Common myeloid progenitor, CD34-positive (primary cell): ENCODE data around the gene SLC35E1.
"Not testable (repeated sequence)": the region's sequence is repeated elsewhere in the genome, so short reads cannot be mapped to it uniquely, and the experiment has no call there.

Source experiments
- CTCF ChIA-PET: fragments of 350-600 bp; sonication (Branson Sonifier 250); formaldehyde crosslinking; loops from one replicate; lab custom pipeline; 2021; ENCODE audit warnings: antibody characterized with exemption; lab: Charles Lee
- POLR2A ChIA-PET: fragments of 350-600 bp; sonication (Branson Sonifier 250); formaldehyde crosslinking; loops from one replicate; lab custom pipeline; 2021; ENCODE audit warnings: antibody characterized with exemption; lab: Charles Lee
- DNase-seq, 3 donors: peaks; one replicate each; pipeline versions ENCODE4 v3.0.0 to v3.0.0-alpha.2; 2013
- H3K27ac ChIP-seq, 2 experiments: 1 replicate in 1 of 2; 2 replicates in 1 of 2; pipeline ENCODE4 v1.7.0; 2013; ENCODE audit warnings: inconsistent platforms in 2 of 2, low read length in 2 of 2, mild to moderate bottlenecking in 2 of 2, low read depth in 1 of 2, moderate library complexity in 1 of 2; ENCODE audit not compliant: severe bottlenecking in 2 of 2, insufficient read depth in 1 of 2, poor library complexity in 1 of 2
- H3K27me3 ChIP-seq, 5 experiments: replicated peaks in 2 of 5; 1 replicate in 3 of 5; 2 replicates in 2 of 5; pipeline versions ENCODE4 v1.6.1 to v1.7.0; 2013; ENCODE audit warnings: low read length in 4 of 5, mild to moderate bottlenecking in 2 of 5, moderate library complexity in 2 of 5, inconsistent platforms in 1 of 5; ENCODE audit not compliant: insufficient read depth in 5 of 5, control insufficient read depth in 4 of 5
- H3K36me3 ChIP-seq, 4 experiments: 1 replicate in 2 of 4; 2 replicates in 2 of 4; pipeline versions ENCODE4 v1.6.1 to v1.7.0; 2013; ENCODE audit warnings: low read length in 3 of 4, control low read depth in 1 of 4, mild to moderate bottlenecking in 1 of 4; ENCODE audit not compliant: control insufficient read depth in 4 of 4, insufficient read depth in 4 of 4
- H3K4me1 ChIP-seq, 4 experiments: 1 replicate in 3 of 4; 2 replicates in 1 of 4; pipeline versions ENCODE4 v1.6.1 to v1.7.1; 2013; ENCODE audit warnings: low read length in 3 of 4, mild to moderate bottlenecking in 3 of 4, control low read depth in 1 of 4, inconsistent platforms in 1 of 4, moderate library complexity in 1 of 4; ENCODE audit not compliant: control insufficient read depth in 4 of 4, insufficient read depth in 4 of 4; ENCODE audit errors: control extremely low read depth in 1 of 4
- H3K4me3 ChIP-seq, 7 experiments: 1 replicate in 4 of 7; 2 replicates in 3 of 7; pipeline versions ENCODE4 v1.5.1 to v1.7.0; 2013; ENCODE audit warnings: mild to moderate bottlenecking in 7 of 7, low read length in 6 of 7, moderate library complexity in 6 of 7, inconsistent platforms in 2 of 7, low read depth in 2 of 7, control low read depth in 1 of 7; ENCODE audit not compliant: insufficient read depth in 4 of 7, control insufficient read depth in 1 of 7; ENCODE audit errors: extremely low read depth in 1 of 7
- H3K9me3 ChIP-seq, 5 experiments: 1 replicate in 4 of 5; 2 replicates in 1 of 5; pipeline versions ENCODE4 v1.6.1 to v1.7.1; 2013; ENCODE audit warnings: low read length in 4 of 5, mild to moderate bottlenecking in 2 of 5, inconsistent platforms in 1 of 5, low read depth in 1 of 5, moderate library complexity in 1 of 5; ENCODE audit not compliant: control insufficient read depth in 4 of 5, insufficient read depth in 2 of 5; ENCODE audit errors: control extremely low read depth in 1 of 5
- WGBS: methylation state at CpG from one replicate; pipeline ENCODE4 v1.1.5; 2013; ENCODE audit not compliant: insufficient coverage; 5-methylcytosine and 5-hydroxymethylcytosine counted together

SLC35E1 gene

DNA sequence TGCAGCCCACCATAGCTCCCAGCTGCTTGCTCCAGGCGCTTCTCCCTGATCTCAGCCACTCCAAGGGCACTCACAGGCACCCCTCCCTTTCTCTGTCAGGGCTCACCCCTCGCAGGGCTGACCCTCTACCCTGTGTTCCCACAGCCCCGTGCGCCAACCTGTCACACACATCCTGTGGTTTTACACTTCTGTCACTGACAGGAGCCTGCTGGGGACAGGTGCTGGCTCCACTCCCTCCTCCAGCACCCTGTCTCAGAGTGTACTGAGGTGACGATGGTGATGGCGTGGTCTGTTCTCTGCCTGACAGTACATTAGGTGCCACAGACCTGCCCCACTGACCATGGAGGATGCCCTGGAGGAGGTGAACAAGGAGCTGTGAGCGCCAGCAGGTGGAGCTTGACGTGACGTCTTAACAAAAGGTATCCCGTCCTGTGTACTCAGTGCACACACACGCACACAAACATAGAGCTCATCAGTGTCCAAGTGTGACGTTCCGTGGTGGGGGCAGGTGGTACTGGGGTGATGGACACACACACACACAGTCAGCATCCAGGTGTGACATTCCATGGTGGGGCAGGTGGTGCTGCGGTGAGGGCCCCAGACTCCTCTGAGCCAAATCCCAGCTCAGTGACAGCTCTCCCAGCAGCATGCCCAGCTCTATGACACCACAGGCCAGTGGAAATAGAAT is 55.1 kb downstream of the SLC35E1 start:
- CTCF ChIA-PET: interaction anchor here (1.1 to 2.3 kb wide), 3 partner anchors 17 to 67 kb away, joined by 3 to 7 read pairs (median 3); no protein-coding TSS in a partner anchor
- POLR2A ChIA-PET: no interaction called here
- H3K9me3 ChIP-seq: no peaks in the 10 kb centered on the region
- WGBS: 58% methylated on average over 8 of the region's 14 CpGs
- no peaks in the 10 kb centered on the region for H3K4me1 ChIP-seq
- H3K4me3 ChIP-seq: no peak overlapping the region
- H3K27ac ChIP-seq: no peak overlapping the region
- no peak for DNase-seq
- H3K36me3 ChIP-seq: peaks cover 3 to 74% (median 60%) of the 10 kb centered on the region in 4 experiments
- no peaks in the 10 kb centered on the region for H3K27me3 ChIP-seq

DNA sequence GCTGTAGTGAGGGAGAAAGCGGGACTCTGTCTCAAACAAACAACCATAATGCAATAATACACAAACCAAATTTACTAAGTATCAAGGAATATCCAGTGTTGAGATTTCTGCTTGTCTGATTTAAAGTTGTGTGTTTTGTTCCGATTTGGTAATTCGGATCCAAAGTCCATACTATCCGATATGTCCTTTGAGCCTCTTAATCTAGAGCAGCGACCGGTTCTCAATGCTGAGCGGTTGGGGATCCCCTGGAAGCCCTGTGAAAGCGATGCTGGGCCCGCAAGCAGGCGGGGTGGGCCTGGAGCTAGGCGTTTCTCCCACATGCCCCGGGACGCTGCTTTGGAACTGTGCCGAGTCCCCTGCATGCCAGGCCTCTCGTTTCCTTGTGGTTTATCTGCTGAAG is 55.8 kb downstream of the SLC35E1 start:
- Histone ChIP-seq H3K27ac (no peak overlapping the region), H3K4me1 (no peaks in the 10 kb centered on the region), H3K27me3 (no peaks in the 10 kb centered on the region), H3K9me3 (no peaks in the 10 kb centered on the region), H3K36me3 (peaks cover 3 to 70% (median 57%) of the 10 kb centered on the region in 4 experiments), H3K4me3 (no peak overlapping the region)
- ChIA-PET CTCF (interaction anchor here (0.7 to 2.3 kb wide), 4 partner anchors 18 to 84 kb away, joined by 3 to 7 read pairs (median 3); no protein-coding TSS in a partner anchor), POLR2A (no interaction called here)
- no peak for DNase-seq
- 96% methylated on average over 13 of the region's 15 CpGs for WGBS

DNA sequence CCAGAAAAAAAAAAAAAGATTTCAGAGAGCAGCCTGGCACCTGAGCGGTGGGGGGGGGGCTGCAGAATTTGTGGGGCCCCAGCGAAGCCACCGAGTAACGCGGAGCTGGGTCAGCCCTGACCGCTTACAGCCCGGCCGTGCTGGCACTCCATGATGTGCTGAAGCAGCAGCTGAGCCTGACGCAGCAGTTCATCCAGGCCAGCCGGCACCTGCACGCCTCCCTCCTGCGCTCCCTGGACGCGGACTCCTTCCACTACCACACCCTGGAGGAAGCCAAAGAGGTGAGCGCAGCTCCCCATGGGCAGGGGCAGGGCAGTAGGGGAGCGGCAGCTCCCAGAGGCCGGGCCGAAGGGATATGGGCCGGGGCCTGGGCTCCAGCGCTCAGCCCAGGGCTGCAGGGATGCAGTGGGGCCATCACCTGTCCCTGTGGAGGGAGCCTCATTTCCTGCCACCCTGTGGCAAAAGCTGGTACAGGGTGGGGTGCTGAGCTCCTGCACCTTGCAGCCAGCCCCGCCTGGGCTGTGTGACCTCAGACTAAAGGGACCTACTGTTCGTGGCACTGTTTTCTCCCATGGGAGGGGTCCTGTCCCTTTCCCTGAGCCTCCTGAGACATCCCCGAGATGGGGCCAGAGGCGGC is 57.7 kb downstream of the SLC35E1 start:
- H3K4me3 ChIP-seq: no peak overlapping the region
- WGBS: 95% methylated on average over 23 of the region's 24 CpGs
- no peak overlapping the region for H3K27ac ChIP-seq
- H3K4me1 ChIP-seq: no peaks in the 10 kb centered on the region
- ChIA-PET CTCF (interaction anchor here (1.6 kb wide), 1 partner anchor 15 kb away, joined by 3 read pairs; no protein-coding TSS in a partner anchor), POLR2A (interaction anchor here (0.7 kb wide), 1 partner anchor 25 kb away, joined by 4 read pairs; no protein-coding TSS in a partner anchor)
- peaks cover 3 to 55% (median 44%) of the 10 kb centered on the region in 4 experiments for H3K36me3 ChIP-seq
- H3K27me3 ChIP-seq: no peaks in the 10 kb centered on the region
- no peaks in the 10 kb centered on the region for H3K9me3 ChIP-seq
- DNase-seq: no peak

DNA sequence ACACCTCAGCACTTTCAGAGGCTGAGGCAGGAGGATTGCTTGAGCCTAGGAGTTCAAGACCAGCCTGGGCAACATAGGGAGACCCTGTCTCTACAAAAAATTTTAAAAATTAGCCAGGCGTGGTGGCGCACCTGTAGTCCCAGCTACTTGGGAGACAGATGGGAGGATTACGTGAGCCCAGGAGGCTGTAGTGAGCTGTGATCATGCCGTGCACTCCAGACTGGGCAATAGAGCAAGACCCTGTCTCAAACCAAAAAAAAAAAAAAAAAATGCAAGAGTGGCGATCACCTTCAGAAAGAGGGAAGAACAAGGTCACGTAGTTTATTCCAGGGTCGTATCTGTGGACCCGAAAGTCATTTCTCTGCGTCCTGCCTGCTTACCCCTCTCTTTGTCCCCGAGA is 59.6 kb downstream of the SLC35E1 start:
- peaks cover 3 to 45% (median 30%) of the 10 kb centered on the region in 4 experiments for H3K36me3 ChIP-seq
- H3K27ac ChIP-seq, H3K4me1 ChIP-seq, CTCF ChIA-PET, H3K9me3 ChIP-seq, H3K4me3 ChIP-seq, H3K27me3 ChIP-seq, DNase-seq: not testable (repeated sequence)
- POLR2A ChIA-PET: interaction anchor here (0.7 kb wide), 1 partner anchor 25 kb away, joined by 4 read pairs; no protein-coding TSS in a partner anchor
- WGBS: 97% methylated on average over 10 of the region's 10 CpGs

DNA sequence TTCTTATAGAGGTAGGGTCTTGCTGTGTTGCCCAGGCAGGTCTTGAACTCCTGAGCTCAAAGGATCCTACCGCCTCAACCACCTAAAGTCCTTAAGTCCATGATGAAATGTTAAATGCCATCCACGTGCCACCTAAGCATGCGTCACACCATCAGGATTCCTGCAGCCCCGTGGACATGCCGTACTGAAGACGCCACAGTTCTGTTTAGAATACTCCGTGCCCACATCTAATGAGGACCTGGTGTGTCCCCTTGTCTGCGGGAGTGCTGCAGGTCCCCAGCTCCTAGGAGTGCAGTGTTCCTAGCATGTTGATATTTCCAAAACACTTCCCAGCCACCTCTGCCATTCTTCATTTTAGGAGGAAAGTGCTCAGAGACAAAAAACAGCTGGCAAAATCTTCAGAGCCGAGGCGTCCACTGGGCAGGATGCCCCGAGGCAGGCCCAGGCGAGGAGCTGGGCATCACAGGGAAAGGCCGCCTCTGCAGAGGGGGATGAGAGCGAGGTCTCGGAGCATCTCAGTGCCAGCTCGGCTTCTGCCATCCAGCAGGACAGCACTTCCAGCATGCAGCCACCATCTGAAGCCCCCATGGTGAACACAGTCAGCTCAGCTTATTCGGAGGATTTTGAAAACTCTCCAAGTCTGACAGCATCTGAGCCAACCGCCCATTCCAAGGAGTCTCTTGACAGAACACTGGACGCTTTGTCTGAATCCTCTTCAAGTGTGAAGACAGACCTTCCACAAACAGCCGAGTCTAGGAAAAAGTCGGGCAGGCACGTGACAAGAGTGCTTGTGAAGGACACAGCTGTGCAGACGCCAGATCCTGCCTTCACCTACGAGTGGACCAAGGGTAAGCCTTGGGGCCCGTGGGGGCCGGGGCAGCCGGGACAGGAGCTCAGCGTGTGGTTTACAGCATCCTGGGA is 62.8 kb downstream of the SLC35E1 start:
- Histone ChIP-seq H3K4me1 (no peaks in the 10 kb centered on the region), H3K27me3 (no peaks in the 10 kb centered on the region), H3K27ac (no peak overlapping the region), H3K36me3 (peaks cover 0 to 32% (median 20%) of the 10 kb centered on the region in 4 experiments), H3K4me3 (no peak overlapping the region), H3K9me3 (no peaks in the 10 kb centered on the region)
- CTCF ChIA-PET: interaction anchor here (1.0 to 1.9 kb wide), 3 partner anchors 12 to 67 kb away, joined by 3 to 6 read pairs (median 3); no protein-coding TSS in a partner anchor
- POLR2A ChIA-PET: no interaction called here
- DNase-seq: no peak
- 99% methylated on average over 26 of the region's 28 CpGs for whole genome bisulfite sequencing

DNA sequence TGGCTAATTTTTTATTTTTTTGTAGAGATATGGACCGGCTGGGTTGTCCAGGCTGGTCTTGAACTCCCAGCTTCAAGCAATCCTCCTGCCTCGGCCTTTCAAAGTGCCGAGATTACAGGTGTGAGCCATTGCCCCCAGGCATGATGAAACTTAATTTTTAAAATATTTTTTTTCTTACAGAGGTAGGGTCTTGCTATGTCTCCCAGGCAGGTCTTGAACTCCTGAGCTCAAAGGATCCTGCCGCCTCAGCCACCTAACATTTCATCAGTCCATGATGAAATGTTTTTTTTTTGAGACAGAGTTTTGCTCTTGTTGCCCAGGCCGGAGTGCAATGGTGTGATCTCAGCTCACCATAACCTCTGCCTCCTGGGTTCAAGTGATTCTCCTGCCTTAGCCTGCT is 63.7 kb downstream of the SLC35E1 start:
- no peaks in the 10 kb centered on the region for H3K9me3 ChIP-seq
- no peak for DNase-seq
- no peak overlapping the region for H3K27ac ChIP-seq
- ChIA-PET CTCF (interaction anchor here (1.9 kb wide), 1 partner anchor 66 kb away, joined by 6 read pairs; no protein-coding TSS in a partner anchor), POLR2A (no interaction called here)
- no peaks in the 10 kb centered on the region for H3K27me3 ChIP-seq
- no peaks in the 10 kb centered on the region for H3K4me1 ChIP-seq
- WGBS: 95% methylated on average over 3 of the region's 5 CpGs
- peaks cover 0 to 36% (median 22%) of the 10 kb centered on the region in 4 experiments for H3K36me3 ChIP-seq
- no peak overlapping the region for H3K4me3 ChIP-seq
